GM21528 (cell line): Measurements from ENCODE around the gene KCNJ14.

Experiments
- ATAC-seq: cut with Tn5 transposase; IDR thresholded peaks from one replicate; pipeline ENCODE4 v1.9.1; 2021; ENCODE audit warnings: mild to moderate bottlenecking, moderate library complexity; ENCODE audit not compliant: unreplicated experiment, low FRiP score

KCNJ14 gene

DNA sequence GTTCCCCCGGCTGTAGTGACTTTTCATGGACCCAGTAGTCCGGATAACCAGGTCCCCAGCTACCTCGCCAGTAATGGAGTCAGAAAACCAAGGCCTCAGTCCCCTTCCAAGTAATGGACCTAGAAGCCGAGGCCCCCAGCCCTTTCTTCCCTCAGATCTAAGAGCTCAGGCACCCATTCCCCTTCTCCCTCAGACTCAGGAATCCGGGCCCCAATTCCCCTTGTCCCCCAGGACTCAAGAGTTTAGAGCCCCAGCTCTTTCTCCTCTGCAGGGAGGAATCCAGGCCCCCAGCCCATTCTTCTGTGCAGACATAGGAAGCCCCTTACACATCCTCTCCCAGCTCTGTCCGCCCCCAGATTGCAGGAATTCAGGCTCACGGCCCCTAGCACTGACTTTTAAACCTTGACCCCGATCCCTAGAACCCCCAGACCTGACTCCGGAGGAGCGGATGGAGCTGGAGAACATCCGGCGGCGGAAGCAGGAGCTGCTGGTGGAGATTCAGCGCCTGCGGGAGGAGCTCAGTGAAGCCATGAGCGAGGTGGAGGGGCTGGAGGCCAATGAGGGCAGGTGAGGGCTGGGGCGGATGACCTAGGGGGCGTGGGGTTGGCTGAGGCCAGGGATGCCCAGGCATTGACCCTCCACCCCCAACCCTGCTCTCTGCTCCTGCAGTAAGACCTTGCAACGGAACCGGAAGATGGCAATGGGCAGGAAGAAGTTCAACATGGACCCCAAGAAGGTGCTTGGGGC, 14.7 kb downstream of the KCNJ14 start:
- no peak for ATAC-seq

DNA sequence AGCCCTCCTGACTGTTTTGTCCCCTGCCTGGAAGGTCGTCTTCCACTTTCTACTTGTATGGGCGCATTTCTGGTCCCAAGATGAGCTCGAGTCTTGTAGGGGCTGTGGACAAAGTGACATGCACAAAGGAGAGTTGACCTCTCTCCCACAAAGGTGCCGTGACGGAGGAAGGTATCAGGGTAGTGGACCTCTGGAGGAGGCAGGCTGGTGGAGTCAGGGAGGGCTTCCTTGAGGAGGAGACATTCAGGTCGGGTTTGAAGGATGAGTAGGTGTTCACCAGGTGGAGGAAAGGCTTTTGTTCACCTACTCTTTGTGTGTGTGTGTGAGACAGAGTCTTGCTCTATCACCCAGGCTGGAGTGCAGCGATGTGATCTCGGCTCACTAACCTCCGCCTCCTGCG, 15.5 kb downstream of the KCNJ14 start:
- ATAC-seq, result no peak

DNA sequence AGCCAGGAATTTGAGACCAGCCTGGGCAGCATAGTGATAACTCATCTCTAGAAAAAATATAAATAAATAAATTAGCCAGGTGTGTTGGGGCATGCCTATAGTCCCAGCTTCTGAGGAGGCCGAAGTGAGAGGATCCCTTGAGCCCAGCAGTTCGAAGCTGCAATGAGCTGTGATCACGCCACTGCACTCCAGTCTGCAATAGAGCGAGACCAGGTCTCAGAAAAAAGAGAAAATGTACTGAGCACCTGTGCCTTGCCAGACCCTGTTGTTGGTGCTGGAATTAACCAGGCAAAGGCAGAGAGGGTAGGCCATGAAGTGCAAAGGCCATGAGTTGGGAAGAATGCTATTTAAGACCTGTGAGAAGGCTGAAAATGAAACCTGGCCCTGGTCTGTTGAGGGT, 16.5 kb downstream of the KCNJ14 start:
- no peak for ATAC-seq

DNA sequence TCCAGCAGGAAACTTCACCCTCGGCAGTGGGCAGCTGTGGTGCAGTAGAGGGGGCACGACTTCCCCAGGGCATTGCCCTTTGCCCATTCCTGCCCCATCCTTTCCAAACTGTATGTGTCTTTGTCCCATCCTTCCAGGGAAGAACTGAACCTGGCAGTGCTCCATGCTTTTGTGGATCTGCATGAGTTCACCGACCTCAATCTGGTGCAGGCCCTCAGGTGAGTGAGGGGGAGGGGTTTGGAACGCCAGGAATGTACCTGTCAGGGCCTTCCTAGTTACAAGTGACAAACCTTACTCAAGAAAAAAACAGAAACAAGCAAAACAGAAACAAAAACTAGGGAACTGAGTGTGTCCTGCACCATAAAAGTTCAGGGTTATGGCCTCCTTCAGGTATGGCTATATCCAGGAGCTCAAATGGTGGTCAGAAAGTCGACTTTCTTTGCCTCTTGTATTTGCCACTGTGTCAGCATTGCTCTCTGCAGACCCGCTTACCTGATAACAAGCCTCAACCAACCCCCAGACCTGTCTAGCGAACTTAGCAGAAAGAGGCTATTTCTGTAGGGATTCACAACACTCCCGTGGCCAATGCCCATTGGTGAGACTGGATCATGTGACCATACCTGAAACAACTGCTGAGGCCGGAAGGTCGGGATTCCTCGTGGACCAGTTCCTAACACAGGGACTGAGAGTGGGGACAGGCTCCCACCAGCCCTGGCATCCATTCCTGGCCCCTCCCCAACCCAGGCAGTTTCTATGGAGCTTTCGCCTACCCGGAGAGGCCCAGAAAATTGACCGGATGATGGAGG, 18.0 kb downstream of the KCNJ14 start:
- ATAC-seq, result no peak

DNA sequence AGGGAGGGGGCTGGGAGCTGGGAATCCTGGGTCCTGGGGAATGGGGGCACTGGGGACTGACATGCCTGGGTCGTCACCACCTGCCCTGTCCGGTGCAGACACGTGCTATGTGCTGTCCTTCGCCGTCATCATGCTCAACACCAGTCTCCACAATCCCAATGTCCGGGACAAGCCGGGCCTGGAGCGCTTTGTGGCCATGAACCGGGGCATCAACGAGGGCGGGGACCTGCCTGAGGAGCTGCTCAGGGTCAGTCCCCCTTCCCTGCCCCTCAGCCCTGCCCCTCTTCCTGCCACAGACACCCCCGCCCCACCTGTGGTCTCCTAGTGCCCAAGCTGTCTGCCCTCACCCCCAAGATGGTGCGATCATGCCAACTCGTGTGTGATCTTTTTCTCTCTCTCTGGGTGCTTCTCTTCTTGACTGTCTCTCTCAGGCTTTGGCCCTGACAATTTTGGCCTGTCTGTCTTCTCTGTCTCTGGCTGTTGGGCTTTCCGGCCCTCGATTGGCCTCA, 18.8 kb downstream of the KCNJ14 start:
- ATAC-seq, result no peak

DNA sequence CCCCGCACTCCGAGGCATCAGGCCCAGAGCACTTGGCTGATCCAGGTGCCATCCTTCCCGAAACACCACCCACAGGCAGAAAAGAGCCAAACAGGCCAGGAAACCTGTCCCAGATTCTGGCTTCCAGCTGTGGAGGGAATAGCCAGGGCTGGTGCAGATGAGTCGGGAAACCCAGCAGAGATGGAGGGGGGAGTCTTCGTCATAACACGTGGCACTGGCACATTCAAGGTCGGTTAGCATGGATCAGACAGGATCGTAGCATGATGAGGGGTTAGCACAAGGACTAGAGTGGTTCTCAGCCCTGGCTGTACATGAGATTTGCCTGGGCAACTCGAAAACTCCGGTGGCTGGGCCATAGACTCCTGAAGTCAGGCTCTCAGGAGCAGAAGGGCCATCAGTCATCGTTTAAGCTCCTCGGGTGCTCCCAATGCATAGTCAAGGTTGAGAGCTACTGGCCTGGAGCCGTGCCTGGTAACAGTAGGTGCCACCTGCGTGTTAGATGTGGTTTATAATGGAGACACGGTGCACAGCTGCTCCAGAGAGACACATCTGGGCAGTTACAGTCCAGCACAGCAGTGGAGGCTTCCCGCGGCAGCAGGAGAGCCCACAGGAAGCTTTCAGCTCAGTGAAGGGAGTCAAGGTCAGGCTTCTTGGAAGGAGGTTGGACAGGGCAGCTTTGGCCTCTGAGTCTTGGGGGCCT, 20.1 kb downstream of the KCNJ14 start:
- no peak for ATAC-seq

DNA sequence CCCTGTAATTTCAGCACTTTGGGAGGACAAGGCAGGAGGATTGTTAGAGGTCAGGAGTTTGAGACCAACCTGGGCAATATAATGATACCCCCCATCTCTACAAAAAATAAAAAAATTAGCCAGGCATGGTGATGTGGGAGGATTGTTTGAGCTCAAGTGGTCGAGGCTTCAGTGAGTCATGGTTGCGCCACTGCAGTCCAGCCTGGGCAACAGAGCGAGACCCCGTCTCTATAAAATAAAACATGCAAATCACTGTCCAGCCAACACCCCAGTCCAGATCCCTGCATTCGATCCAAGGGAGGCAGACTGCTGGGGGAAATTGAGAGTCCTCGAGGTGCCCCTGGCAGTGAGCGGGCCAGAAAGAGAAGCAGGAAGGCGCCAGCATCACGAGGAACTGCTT, 20.8 kb downstream of the KCNJ14 start:
- no peak for ATAC-seq

DNA sequence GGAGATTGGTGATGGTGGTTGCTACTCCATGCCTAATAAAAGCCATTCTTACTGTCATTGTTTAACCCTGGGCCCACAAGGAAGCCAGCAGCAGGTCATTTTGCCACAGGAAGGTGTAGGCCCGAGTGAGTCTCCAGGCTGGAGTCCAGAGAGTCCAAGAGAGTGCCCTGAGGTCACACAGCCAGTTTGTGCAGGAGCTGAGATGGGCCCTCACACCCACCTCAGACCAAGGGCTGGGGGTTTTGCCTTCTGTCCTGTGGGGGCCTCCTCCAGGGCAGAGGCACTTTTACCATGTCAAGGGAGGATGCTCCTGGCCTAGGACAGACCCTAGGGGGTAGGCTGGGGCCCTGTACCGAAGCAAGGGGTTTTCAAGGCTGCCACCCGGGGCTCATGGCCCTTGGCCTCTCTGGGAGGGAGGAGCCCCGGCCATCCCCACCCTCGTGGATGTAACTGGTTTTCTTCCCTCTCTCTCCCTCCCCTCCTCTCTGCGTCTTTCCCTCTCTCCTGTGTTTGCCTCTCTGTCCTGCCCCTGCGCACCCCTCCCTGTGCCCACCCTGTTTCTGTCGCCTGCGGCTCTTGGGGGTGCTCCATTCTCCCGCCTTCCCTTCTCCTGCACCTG, 21.8 kb downstream of the KCNJ14 start:
- ATAC-seq, result no peak

DNA sequence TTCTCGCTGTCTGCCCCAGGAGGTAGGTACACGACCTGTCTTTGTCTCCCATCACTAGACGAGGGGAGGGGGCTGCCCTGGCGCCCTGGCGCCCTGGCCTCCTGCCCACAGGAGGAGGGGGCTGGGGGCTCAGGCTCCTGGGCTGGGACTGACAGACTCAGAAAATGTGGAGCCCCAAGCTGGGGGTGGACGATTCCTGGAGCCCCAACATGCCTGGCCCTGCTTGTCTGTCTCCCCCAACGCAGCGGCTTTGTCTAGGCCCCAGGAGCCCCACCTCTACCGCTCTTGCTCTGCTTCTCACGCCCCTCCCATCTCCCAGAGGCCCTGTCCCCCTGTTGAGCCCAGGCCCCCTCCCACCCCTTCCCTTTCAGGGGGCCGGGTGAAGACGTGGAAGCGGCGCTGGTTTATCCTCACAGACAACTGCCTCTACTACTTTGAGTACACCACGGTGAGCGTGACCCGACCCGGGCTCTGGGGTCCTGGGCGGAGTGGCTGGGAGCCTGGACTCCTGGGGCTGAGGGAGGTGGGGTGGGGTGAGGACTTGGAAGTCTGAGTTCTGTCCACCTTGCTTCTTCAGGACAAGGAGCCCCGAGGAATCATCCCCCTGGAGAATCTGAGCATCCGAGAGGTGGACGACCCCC, 22.4 kb downstream of the KCNJ14 start:
- ATAC-seq, result no peak

DNA sequence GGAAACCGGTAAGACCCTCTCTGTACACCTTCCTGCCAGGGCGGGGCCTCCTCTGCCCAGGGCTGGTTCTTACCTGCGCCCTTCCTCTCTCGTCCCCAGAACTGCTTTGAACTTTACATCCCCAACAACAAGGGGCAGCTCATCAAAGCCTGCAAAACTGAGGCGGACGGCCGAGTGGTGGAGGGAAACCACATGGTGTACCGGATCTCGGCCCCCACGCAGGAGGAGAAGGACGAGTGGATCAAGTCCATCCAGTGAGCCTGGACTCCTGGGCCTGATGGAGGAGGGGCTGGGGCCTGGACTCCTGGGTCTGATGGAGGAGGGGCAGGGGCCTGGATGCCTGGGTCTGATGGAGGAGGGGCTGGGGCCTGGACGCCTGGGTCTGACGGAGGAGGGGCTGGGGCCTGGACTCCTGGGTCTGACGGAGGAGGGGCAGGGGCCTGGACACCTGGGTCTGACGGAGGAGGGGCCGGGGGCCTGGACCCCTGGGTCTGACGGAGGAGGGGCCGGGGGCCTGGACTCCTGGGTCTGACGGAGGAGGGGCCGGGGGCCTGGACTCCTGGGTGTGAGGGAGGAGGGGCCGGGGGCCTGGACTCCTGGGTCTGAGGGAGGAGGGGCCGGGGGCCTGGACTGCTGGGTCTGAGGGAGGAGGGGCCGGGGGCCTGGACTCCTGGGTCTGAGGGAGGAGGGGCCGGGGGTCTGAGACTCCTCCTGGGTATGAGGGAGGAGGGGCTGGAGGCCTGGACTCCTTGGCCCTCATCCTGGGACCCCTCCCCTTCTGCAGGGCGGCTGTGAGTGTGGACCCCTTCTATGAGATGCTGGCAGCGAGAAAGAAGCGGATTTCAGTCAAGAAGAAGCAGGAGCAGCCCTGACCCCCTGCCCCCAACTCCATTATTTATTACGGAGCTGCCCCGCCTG, 23.2 kb downstream of the KCNJ14 start:
- ATAC-seq, result no peak

DNA sequence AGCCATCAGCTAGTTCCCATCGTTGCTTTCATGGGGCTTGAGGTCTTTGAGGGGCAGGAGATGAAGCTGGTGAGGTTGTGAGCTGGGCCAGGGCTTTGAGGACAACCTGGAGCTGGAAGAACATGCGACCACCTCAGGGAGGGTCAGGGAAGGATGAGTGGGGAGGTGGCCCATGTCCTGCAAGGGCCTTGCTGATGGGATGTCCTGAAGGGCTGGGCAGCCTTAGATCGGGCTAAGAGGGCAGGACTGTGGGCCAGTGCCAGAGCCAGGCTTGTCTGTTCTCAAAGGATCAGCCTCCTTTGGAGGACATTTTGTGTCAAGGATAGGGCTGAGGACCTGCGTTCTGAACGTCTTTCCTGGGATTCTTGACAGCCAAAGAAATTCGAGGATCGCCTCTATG, 24.3 kb downstream of the KCNJ14 start:
- ATAC-seq, result no peak

DNA sequence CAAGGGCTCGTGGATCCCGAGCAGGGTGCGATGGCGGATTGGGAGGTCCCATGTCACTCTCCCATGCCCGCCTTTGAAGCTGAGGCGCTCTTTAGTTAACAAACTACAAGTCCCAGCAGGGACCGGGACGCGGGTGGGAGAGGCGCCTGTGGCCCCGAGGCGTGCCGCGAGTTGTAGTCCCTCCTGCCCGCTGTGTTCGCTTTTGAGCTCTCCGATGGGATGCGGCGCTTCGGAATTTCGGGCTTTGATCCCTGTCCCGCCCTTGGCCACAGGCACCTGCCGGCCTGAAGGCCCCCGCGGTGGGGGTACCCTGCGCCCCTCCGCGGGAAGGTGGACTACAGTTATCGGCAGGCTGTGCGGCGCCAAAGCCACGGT, 24.8 kb downstream of the KCNJ14 start:
- no peak for ATAC-seq

DNA sequence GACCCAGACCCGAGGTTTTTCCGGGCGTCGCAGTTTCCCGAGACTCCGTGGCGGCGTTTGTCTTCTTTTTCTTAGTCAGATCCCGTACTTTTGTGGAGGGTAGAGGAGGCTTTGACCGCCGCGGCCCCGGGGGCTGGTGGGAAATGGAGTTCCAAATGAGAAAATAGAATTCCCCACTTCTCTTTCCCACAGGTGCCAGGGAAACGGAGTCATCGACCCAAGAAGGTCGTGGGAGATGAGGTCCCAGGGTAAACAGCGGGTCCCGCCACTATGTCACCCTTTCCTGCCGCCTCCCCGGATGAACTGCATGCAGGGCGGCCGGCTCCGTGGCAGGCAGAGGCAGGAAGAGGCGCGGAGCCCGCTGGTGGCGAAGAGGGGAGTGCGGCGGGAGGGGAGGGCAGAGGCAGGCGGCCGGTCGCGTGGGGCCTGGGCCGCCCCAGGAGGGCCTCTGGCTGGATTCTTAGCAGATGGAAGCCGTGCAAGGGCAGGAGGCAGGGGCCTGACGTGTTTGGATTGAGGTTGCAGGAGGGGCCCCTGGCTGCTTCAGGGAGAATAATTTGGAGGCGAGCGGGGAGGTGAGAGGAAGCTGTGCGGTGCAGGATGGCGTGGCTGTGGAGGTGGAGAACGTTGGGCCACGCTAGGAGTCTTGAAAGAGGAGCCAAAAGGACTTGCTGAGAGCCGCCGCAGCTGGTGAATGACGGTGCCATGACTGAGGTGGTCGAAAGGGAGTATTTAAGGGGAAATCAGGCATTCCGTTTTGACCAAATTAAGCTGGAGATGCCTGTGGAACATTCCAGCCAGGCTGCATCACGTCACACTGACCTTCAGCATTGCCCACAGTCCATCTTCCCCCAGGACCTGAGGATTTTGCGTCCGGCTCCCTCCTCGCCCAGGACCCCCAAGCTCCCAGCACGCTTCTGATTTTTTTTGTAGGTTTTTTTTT, 25.5 kb downstream of the KCNJ14 start:
- ATAC-seq, result no peak

DNA sequence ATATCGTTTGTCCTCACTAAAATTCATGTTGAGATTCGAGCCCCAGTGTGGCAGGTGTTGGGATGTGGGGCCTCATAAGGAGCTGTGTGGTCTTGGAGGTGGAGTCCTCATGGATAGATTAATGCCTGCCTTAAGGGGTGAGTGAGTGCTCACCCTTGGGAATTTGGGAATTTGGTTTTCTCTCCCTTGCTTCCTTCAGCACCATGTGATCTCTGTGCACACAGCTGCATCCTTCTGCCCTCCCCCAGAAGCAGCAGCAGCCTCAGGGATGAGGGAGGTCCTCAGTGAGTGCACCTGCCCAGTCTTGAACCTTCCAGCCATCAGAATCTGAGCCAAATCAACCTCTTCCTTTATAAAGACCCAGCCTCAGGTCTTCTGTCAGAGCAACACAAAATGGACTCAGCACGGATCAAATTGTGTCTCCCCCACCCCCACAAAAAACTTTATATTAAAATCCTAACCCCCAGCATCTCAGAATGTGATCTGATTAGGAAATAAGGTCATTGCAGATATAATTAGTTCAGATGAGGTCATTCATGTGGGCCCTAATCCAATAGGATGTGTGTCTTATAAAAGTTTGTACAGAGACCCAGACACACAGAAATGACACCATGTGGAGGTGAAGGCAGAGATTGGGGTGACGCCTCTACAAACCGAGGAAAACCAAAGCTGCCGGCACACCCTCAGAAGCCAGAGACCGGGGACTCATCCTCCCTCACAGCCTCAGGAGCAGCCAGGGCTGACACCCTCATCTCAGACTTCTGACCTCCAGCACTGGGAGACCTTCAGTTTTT, 26.7 kb downstream of the KCNJ14 start:
- no peak for ATAC-seq

DNA sequence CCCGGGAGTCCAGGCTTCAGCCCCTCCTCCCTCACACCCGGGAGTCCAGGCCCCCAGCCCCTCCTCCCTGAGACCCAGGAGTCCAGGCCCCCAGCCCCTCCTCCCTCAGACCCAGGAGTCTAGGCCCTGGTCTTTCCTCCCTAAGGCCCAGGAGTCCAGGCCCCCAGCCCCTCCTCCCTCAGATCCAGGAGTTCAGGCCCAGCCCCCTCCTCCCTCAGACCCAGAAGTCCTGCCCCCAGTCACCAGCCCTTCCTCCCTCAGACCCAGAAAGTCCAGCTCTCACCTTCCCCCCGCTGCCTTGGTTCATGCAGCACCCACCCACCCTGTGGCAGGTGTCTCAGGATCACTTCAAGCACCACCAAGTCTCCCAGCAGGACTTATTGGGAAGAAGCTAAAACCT, 27.9 kb downstream of the KCNJ14 start:
- no peak for ATAC-seq

DNA sequence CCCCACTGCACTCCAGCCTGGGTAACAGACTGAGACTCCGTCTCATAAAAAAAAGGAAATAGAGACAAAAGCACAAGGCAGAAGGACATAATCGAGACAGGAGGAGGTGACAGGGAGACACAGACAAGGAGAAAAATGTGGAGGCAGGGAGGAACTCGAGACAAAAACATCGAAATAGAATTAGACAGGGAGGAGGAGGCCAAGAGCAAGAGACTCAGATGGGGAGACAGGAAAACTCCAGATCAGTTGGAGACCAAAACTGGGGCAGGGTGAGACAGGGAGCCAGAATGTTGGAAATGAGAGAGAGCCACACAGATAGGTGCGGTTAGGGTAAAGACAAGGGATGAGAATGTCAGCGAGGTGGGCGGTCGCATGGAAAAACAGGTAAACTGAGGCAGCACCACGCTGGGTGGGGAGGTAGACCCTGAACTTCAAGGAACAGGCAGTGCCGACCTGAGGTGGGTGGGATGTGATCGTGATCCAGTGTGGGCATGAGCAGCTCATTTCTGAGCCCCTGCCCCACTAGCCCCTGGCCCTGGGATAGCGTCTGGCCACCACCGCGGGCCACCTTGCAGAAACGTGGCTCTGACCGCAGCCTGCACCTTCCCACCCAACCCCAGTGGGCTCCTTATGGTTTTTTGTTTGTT, 29.0 kb downstream of the KCNJ14 start:
- ATAC-seq, result no peak
